Measurements from ENCODE around the gene NFKBIZ. TPM values are rescaled to one million over a fixed set of nuclear protein-coding genes. Genes with fewer than 3 reads are reported as not detected.

NFKBIZ gene
- total RNA-seq, 3 donors from 2014 or later = 52.2 to 694 (median 243) TPM

DNA sequence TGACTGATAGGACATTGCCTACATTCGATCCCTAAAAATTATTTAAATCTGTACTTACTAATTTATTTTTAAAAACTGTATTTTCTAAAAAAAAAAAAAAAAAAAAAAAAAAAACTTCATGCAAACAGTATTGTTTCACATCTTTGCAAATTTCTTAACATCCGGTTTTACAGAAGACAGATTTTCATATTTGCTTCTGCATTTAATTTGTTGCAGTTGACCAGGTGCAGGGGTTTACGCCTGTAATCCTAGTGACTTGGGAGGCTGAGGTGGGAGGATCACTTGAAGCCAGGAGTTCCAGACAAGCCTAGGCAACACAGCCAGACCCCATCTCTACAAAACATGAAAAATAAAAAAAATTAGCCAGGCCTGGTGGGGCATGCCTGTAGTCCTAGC, 6.4 kb upstream of the NFKBIZ start:
- Histone ChIP-seq H3K36me3 (no peaks in the 10 kb centered on the region), H3K4me1 (no peaks in the 10 kb centered on the region), H3K27me3 (no peaks in the 10 kb centered on the region), H3K27ac (no peak overlapping the region), H3K4me3 (no peak overlapping the region), H3K9me3 (no peaks in the 10 kb centered on the region)
- DNase-seq (ENCODE audit: low spot score in 2 of 2) = no peak
- no peak for TF ChIP-seq POLR2A (IDR thresholded peaks at IDR 0.05)
- no peak for TF ChIP-seq POLR2AphosphoS5 (IDR thresholded peaks at IDR 0.05)
- TF ChIP-seq, protein P1, sequence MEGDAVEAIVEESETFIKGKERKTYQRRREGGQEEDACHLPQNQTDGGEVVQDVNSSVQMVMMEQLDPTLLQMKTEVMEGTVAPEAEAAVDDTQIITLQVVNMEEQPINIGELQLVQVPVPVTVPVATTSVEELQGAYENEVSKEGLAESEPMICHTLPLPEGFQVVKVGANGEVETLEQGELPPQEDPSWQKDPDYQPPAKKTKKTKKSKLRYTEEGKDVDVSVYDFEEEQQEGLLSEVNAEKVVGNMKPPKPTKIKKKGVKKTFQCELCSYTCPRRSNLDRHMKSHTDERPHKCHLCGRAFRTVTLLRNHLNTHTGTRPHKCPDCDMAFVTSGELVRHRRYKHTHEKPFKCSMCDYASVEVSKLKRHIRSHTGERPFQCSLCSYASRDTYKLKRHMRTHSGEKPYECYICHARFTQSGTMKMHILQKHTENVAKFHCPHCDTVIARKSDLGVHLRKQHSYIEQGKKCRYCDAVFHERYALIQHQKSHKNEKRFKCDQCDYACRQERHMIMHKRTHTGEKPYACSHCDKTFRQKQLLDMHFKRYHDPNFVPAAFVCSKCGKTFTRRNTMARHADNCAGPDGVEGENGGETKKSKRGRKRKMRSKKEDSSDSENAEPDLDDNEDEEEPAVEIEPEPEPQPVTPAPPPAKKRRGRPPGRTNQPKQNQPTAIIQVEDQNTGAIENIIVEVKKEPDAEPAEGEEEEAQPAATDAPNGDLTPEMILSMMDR (IDR thresholded peaks at IDR 0.05) = no peak
- intact Hi-C loops (cut with DNase I; ENCODE audit: low total_unique reads) = no loop called here

DNA sequence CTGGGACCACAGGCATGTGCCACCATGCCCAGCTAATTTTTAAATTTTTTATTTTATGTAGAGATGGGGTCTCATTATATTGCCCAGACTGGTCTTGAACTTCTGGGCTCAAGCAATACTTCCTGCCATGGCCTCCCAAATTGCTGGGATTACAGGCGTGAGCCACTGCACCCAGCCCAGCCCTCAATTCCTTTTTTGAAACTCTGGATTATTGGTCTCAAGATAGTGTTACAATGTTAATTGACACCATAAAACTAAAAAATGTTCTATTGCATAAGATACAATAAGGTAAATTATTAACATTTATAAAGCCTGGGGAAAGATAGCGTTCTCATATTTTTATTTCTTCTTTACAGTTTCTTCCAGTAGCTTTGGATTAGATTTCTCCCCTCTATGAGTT, 3.9 kb upstream of the NFKBIZ start:
- Histone ChIP-seq H3K27ac (no peak overlapping the region), H3K27me3 (no peaks in the 10 kb centered on the region), H3K36me3 (no peaks in the 10 kb centered on the region), H3K9me3 (no peaks in the 10 kb centered on the region), H3K4me3 (no peak overlapping the region), H3K4me1 (no peaks in the 10 kb centered on the region)
- TF ChIP-seq, protein P1 (IDR thresholded peaks at IDR 0.05) = no peak
- no peak for TF ChIP-seq POLR2A (IDR thresholded peaks at IDR 0.05)
- no peak for TF ChIP-seq POLR2AphosphoS5 (IDR thresholded peaks at IDR 0.05)
- no peak for DNase-seq (ENCODE audit: low spot score in 2 of 2)
- intact Hi-C loops (cut with DNase I; ENCODE audit: low total_unique reads) = no loop called here

DNA sequence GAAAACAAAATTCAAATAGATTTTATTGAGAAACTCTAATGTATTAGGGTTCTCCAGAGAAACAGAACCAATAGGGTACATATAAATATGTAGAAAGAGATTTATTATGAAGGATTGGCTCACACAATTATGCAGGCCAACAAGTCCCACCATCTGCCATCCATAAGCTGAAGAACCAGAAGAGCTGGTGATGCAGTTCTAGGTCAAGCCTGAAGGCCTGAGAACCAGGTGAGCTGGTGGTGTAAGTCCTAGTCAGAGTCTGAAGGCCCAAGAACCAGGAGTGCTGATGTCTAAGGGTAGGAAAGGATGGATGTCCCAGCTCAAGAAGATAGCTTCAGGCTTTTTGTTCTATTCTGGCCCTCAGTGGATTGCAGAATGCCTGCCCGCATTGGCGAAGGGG, 2.6 kb upstream of the NFKBIZ start:
- H3K4me3 ChIP-seq = no peak overlapping the region
- H3K36me3 ChIP-seq = no peaks in the 10 kb centered on the region
- H3K27ac ChIP-seq = peak overlapping the region; percentile 21 to 96
- TF ChIP-seq, protein P1 (IDR thresholded peaks at IDR 0.05) = no peak
- no peaks in the 10 kb centered on the region for H3K27me3 ChIP-seq
- DNase-seq (ENCODE audit: low spot score in 2 of 2) = no peak
- intact Hi-C loops (cut with DNase I; ENCODE audit: low total_unique reads) = no loop called here
- H3K9me3 ChIP-seq = no peaks in the 10 kb centered on the region
- H3K4me1 ChIP-seq = no peaks in the 10 kb centered on the region

DNA sequence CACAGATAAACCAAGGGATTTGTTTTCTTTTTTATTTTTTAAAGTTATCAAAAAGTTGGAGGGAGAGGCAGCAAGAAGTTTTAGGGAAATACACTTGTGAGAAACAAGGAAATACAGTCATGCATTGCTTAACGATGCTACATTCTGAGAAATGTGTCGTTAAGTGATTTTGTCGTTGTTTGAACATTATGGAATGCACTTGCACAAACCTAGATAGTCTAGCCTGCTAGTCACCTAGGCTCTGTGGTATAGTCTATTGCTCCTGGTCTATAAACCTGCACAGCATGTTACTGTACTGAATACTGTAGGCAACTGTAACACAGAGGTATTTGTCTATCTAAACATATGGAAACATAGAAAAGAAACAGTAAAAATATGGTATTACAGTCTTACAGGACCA, 2.0 kb upstream of the NFKBIZ start:
- Histone ChIP-seq H3K27ac (peak overlapping the region; percentile 96 to 98), H3K9me3 (no peaks in the 10 kb centered on the region), H3K4me1 (no peaks in the 10 kb centered on the region), H3K36me3 (no peaks in the 10 kb centered on the region), H3K4me3 (no peak overlapping the region), H3K27me3 (no peaks in the 10 kb centered on the region)
- TF ChIP-seq POLR2A (IDR thresholded peaks at IDR 0.05) (no peak), POLR2AphosphoS5 (IDR thresholded peaks at IDR 0.05) (no peak)
- TF ChIP-seq, protein P1 (IDR thresholded peaks at IDR 0.05) = no peak
- intact Hi-C loops (cut with DNase I; ENCODE audit: low total_unique reads) = no loop called here
- DNase-seq (ENCODE audit: low spot score in 2 of 2) = no peak

DNA sequence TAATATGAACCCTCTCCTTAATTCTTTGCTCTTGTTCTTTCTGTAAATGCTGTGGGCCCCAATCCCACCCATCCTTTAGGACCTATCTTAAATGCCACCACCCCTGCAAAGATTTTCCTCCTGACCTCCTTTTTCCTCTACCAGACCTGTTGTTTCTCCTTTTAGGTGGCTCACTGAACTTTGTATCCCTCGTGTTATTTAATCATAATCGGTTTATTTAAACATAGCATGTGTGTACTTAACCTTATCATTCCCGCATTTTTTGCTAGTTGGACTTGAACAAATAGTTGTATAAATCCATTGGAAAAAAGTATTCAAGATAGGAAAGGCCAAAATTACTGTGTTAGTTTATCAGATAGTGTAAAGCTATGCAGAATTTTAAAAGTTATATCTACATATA, 988 bp upstream of the NFKBIZ start:
- no peak for DNase-seq (ENCODE audit: low spot score in 2 of 2)
- peak overlapping the region; percentile 74 to 83 (median 79) for H3K4me3 ChIP-seq
- H3K4me1 ChIP-seq = no peaks in the 10 kb centered on the region
- H3K36me3 ChIP-seq = peaks cover 2% of the 10 kb centered on the region
- H3K27ac ChIP-seq = peak overlapping the region; percentile 96 to 98
- no peaks in the 10 kb centered on the region for H3K9me3 ChIP-seq
- H3K27me3 ChIP-seq = no peaks in the 10 kb centered on the region
- intact Hi-C loops (cut with DNase I; ENCODE audit: low total_unique reads) = no loop called here
- TF ChIP-seq, protein P1 (IDR thresholded peaks at IDR 0.05) = no peak
- TF ChIP-seq POLR2AphosphoS5 (IDR thresholded peaks at IDR 0.05) = no peak
